ENCODE results near the gene GREM2.

The GREM2 gene

GRCh38 chr1:240445369-240445768 is 166.6 kb downstream of the GREM2 start:
- DNase-seq (ENCODE audit: low spot score), result no peak

- no peak for DNase-seq (ENCODE audit: low spot score)
Observed at GRCh38 chr1:240441669-240442068, 170.3 kb downstream of the GREM2 start.
